GM19023 (cell line): ENCODE results near the gene MTHFSD.

Source experiments
- ATAC-seq: cut with Tn5 transposase; IDR thresholded peaks from one replicate; pipeline ENCODE4 v1.9.1; 2021; ENCODE audit warnings: mild to moderate bottlenecking, moderate library complexity; ENCODE audit not compliant: unreplicated experiment

Gene MTHFSD

GRCh38 chr16:86494039-86494564, 60.9 kb downstream of the MTHFSD start:
- ATAC-seq: no peak

DNA sequence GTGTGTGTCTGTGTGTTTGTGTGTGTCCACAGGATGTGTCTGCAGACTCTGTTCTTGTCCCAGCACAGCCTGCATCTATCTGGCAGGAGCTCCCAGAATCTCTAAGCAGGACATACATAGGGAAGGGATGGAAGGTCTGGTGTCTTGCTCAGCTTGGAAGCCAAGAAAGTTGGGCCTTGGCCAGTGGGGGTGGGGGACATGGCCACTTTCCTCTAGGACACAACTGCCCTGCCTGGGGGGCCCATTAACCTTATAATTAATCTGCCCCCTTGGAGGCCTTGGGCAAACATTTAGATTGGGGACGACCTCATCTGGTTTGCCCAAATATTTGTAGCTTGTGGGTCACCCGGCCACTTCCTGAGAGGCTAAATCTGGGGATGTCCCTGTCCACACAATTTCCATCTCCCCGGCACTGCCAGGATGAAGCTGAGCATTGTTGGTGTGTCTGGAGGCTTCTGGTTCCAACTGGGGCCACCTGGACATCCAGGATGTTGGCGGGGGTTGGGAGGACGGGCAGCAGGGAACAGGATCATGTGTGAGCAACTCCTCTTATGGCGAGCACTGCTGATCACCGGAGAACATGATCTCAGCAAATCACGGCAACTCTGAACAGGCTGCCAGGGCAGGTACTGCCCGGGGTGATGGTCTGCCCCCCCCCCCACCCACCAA, 61.9 kb downstream of the MTHFSD start:
- ATAC-seq: no peak

DNA sequence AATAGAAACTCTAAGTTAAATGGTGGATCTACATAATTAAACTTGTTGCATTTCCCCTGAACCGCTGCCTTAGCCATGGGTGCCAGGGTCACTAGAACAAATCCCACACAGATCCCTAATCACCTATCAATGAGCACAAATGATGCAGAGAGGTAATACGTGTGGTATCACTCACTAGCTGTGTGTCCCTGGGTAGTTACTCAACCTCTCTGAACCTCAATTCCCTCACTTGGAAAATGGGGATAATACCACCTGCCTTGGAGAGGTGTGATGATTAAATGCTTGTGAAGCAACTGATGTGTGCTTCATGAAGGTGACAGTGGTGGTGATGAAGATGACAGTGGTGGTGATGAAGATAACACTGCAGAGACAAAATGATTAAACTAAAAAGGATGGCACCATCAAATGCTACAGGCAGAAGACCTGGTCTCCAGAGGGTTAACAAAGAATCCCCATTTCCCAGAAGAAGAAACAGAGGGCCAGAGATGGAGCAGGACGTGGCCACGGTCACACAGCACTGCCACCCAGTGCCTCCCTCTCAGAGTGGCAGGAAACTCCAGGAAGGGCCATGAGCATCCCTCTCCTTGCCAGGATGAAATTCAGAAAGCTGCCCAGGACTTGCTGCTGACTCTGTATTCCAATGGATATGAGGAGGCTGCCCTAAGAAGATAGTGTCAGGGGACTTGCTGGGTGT, 62.6 kb downstream of the MTHFSD start:
- ATAC-seq: no peak

GRCh38 chr16:86491640-86492023, 63.4 kb downstream of the MTHFSD start:
- ATAC-seq: no peak

DNA sequence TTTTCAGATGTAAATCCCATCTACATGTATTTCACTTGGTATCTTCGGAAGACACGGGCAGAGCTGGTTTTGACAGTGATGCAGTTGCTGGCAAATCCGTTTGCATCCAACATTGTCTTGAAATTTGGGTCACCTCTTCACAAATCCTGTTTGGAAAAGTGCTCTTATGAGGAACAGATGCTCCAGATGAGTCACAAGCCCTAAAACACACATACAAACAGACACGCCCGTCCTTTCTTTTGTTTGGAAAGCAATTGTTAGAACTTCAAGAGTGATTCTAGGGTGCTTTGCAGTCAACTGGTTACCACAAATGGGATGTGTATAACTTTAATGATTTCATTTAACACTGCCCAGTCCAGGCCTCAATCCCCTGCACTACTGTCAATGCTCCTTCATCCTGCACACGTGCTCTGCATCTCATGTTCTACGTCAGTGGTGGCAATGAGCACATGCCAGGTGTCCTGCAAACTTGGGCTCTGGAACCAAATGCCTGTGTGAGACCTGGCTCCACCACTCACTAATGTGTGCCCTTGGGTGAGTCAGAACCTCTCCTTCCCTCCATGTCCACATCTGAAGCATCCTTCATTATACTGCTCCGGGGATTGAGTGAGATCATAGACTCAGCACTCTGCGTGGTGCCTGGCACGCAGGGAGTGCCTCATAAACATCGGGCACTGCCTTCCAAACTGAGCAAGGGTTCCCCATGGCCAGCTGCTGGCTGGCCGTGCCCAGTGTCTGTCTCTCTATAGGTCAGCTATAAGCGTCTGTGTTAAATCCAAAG, 64.0 kb downstream of the MTHFSD start:
- no peak for ATAC-seq

GRCh38 chr16:86485746-86486145, 69.3 kb downstream of the MTHFSD start:
- no peak for ATAC-seq

DNA sequence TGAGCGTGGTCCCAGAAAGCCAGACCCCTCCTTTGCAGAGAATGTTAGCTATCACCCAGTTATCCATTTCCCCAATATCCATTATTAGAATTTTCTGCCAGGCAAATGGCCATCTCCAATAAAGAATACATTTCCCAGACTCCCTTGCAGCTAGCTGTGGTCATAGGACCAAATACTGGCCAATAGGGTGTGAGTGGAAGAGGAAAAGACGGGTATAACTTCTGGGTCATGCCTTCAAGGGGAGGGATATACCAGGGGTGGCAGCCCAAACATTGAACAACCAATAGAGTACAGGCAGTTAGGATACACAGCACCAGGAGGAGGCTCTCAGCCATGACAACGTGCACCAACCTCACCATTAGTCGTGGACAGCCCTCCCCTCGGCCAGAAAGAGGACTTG, 70.8 kb downstream of the MTHFSD start:
- no peak for ATAC-seq

- ATAC-seq: no peak
Measured at GRCh38 chr16:86481607-86482006, 73.4 kb downstream of the MTHFSD start.

DNA sequence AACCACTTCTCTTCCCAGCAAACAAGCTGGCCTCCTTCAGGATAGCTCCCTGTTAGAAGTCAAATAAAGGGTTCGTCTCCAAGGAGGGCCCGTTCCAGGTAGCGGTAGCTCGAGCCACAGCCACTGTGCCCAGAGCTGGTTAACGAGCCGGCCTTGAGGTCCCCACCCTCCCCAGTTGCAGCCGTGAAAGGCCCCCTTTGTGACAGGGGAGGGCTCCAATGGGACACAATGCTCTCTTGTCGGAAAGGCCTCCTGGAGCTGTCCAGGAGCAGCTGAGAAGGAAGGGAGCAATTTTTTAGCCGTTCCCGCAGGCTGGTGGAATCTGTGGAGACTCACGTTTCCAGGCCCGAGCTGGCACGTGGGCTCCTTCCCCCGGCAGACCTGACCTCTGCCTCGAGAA, 74.6 kb downstream of the MTHFSD start:
- ATAC-seq: no peak
